ENCODE data around the gene OR2M2.

OR2M2 gene

GRCh38 chr1:248174521-248174920, at the start of gene OR2M2:
TSS of gene OR2M2 (plus strand) at chr1:248174821. CDS start at chr1:248179986, 5,165 bp downstream.
- Histone ChIP-seq H3K9ac (ENCODE audit: low read length) (no peak within 1 kb of the TSS), H3K36me3 (ENCODE audit: control insufficient read depth, insufficient read depth, low read length) (no peaks in the 10 kb centered on the region), H3K4me1 (ENCODE audit: control insufficient read depth, insufficient read depth, low read length) (no peaks in the 10 kb centered on the region), H3K9me3 (ENCODE audit: control insufficient read depth, low read length) (no peaks in the 10 kb centered on the region), H3K4me3 (ENCODE audit: low read length) (no peak within 1 kb of the TSS), H3K27me3 (ENCODE audit: control insufficient read depth, insufficient read depth, low read length) (no peaks in the 10 kb centered on the region)

GRCh38 chr1:248127653-248128052, 47.0 kb upstream of the OR2M2 start:
- H3K4me1 ChIP-seq (ENCODE audit: control insufficient read depth, insufficient read depth, low read length): no peaks in the 10 kb centered on the region
- H3K4me3 ChIP-seq (ENCODE audit: low read length): no peak overlapping the region
- no peaks in the 10 kb centered on the region for H3K27me3 ChIP-seq (ENCODE audit: control insufficient read depth, insufficient read depth, low read length)
- no peak overlapping the region for H3K9ac ChIP-seq (ENCODE audit: low read length)
- no peaks in the 10 kb centered on the region for H3K36me3 ChIP-seq (ENCODE audit: control insufficient read depth, insufficient read depth, low read length)
- no peaks in the 10 kb centered on the region for H3K9me3 ChIP-seq (ENCODE audit: control insufficient read depth, low read length)

DNA sequence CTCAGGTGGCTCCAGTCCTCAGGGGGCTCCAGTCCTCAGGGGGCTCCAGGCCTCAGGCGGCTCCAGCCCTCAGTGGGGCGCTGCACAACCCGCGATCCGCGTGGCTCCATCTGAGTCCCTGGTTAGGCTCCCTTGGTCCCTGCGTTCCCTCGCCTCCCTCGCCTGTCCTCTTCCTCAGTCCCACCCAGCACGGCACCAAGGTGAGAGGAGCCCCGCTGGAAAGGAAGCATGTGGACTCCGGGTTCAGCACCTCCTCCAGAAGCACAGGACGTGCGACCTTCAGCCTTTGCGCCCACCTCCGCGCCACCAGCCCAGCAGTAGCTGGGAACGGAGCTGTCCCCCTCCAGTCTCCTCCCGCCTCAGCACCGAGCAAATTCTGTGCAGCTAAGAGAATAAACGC, 37.8 kb upstream of the OR2M2 start:
- no peaks in the 10 kb centered on the region for H3K9me3 ChIP-seq (ENCODE audit: control insufficient read depth, low read length)
- no peak overlapping the region for H3K4me3 ChIP-seq (ENCODE audit: low read length)
- H3K36me3 ChIP-seq (ENCODE audit: control insufficient read depth, insufficient read depth, low read length): no peaks in the 10 kb centered on the region
- no peaks in the 10 kb centered on the region for H3K27me3 ChIP-seq (ENCODE audit: control insufficient read depth, insufficient read depth, low read length)
- H3K4me1 ChIP-seq (ENCODE audit: control insufficient read depth, insufficient read depth, low read length): no peaks in the 10 kb centered on the region
- no peak overlapping the region for H3K9ac ChIP-seq (ENCODE audit: low read length)

GRCh38 chr1:248140846-248141245, 33.8 kb upstream of the OR2M2 start:
- Histone ChIP-seq H3K36me3 (ENCODE audit: control insufficient read depth, insufficient read depth, low read length) (no peaks in the 10 kb centered on the region), H3K4me1 (ENCODE audit: control insufficient read depth, insufficient read depth, low read length) (no peaks in the 10 kb centered on the region), H3K9ac (ENCODE audit: low read length) (no peak overlapping the region), H3K9me3 (ENCODE audit: control insufficient read depth, low read length) (no peaks in the 10 kb centered on the region), H3K4me3 (ENCODE audit: low read length) (no peak overlapping the region), H3K27me3 (ENCODE audit: control insufficient read depth, insufficient read depth, low read length) (no peaks in the 10 kb centered on the region)

DNA sequence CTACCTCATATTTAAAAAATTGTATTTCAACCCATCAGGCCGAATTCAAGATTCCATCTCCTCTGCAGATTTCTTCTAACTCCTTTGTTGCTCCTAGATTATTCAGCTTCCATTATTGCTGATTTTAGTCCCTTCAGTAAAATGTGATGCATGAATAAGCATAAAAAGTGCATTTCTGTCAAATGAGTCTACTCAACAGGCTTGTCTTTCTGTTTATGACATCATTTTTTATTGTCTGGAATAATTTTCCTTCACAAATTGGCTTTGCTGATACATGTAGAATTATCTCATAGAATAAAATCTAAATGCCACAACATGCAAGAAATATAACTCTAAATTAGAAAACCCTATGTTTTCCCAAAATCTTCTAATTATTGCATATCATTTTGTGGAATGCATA, 31.3 kb upstream of the OR2M2 start:
- Histone ChIP-seq H3K9ac (ENCODE audit: low read length) (no peak overlapping the region), H3K36me3 (ENCODE audit: control insufficient read depth, insufficient read depth, low read length) (no peaks in the 10 kb centered on the region), H3K9me3 (ENCODE audit: control insufficient read depth, low read length) (no peaks in the 10 kb centered on the region), H3K27me3 (ENCODE audit: control insufficient read depth, insufficient read depth, low read length) (no peaks in the 10 kb centered on the region), H3K4me1 (ENCODE audit: control insufficient read depth, insufficient read depth, low read length) (no peaks in the 10 kb centered on the region), H3K4me3 (ENCODE audit: low read length) (no peak overlapping the region)

- Histone ChIP-seq H3K9me3 (ENCODE audit: control insufficient read depth, low read length) (no peaks in the 10 kb centered on the region), H3K27me3 (ENCODE audit: control insufficient read depth, insufficient read depth, low read length) (no peaks in the 10 kb centered on the region), H3K36me3 (ENCODE audit: control insufficient read depth, insufficient read depth, low read length) (no peaks in the 10 kb centered on the region), H3K4me1 (ENCODE audit: control insufficient read depth, insufficient read depth, low read length) (no peaks in the 10 kb centered on the region), H3K4me3 (ENCODE audit: low read length) (no peak within 1 kb of the TSS), H3K9ac (ENCODE audit: low read length) (no peak within 1 kb of the TSS)
Measured at GRCh38 chr1:248144513-248145198, 30.0 kb upstream of the OR2M2 start, which contains the start of gene OR2M5. TSS of gene OR2M5 (plus strand) at chr1:248145148. CDS start at chr1:248145148, 0 bp downstream.

DNA sequence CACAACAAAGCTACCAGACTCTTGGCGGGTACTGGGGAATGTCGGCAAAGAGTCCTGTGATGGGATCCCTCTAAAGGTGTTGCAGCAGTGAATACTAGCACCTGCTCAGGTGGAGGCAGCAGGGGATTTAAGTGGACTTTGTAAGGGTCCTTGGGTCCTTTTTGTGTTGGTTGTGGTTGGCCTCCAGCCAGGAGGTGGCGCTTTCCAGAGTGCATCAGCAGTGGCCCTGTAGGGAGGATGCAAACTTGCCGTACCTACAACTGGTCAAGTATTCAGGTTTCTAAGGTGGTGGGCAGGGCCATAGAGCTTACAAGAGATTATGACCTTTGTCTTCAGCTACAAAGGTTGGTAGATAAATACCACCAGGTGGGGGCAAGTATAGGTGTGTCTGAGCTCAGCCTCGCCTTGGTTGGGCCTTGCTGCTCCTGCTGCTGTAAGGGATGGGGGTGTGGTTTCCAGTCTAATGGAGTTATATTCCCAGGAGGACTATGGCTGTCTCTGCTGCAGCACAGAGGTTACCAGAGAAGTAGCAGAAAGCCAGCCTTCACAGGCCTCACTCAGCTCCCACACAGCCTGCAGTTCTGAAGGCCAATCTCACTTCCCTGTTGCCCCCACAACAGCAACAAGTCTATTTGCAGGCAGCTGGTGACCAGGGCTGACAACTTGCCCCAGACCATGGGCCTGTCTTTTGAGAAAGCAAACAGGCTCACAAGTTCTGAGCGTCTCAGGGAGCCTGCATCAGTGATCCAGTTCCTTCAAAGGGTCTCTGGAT, 22.4 kb upstream of the OR2M2 start:
- Histone ChIP-seq H3K27me3 (ENCODE audit: control insufficient read depth, insufficient read depth, low read length) (no peaks in the 10 kb centered on the region), H3K4me3 (ENCODE audit: low read length) (no peak overlapping the region), H3K36me3 (ENCODE audit: control insufficient read depth, insufficient read depth, low read length) (no peaks in the 10 kb centered on the region), H3K9ac (ENCODE audit: low read length) (no peak overlapping the region), H3K9me3 (ENCODE audit: control insufficient read depth, low read length) (no peaks in the 10 kb centered on the region), H3K4me1 (ENCODE audit: control insufficient read depth, insufficient read depth, low read length) (no peaks in the 10 kb centered on the region)

DNA sequence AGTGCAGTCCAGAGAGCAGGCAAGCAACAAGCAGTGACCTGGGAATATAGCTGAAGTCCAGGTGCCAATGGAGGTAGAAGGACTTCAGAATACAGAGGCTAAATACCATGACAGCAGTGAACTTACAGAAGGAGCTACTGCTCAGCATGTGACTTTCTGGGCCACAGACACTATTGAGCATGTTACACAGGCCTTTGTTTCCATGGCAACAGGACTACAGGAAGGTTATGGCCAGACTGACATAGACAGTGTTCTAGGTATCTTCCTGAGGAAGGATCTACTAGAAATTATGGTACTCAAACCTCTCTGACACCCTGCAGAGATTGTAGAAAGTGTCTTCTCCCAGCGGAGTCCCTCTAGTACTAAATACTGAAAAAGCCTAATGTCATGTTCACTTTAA, 18.7 kb upstream of the OR2M2 start:
- H3K9ac ChIP-seq (ENCODE audit: low read length): no peak overlapping the region
- H3K36me3 ChIP-seq (ENCODE audit: control insufficient read depth, insufficient read depth, low read length): no peaks in the 10 kb centered on the region
- no peaks in the 10 kb centered on the region for H3K27me3 ChIP-seq (ENCODE audit: control insufficient read depth, insufficient read depth, low read length)
- H3K4me1 ChIP-seq (ENCODE audit: control insufficient read depth, insufficient read depth, low read length): no peaks in the 10 kb centered on the region
- H3K9me3 ChIP-seq (ENCODE audit: control insufficient read depth, low read length): no peaks in the 10 kb centered on the region
- no peak overlapping the region for H3K4me3 ChIP-seq (ENCODE audit: low read length)

DNA sequence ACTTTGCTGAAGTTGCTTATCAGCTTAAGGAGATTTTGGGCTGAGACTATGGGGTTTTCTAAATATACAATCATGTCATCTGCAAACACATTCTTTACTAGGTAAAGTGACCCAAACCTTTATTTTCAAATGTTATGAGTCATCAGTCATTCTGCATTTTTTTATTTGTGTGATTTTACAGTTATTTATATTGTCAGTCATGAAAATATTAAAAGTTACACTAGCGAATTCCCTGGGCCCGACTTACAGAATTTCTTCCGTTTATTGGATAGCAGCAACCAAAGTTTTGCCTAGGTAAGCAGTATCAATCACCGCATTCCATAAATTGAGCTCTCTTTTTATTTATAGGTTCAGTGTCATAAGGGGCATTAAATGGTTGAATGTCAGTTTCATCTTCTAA, 15.9 kb upstream of the OR2M2 start:
- Histone ChIP-seq H3K27me3 (ENCODE audit: control insufficient read depth, insufficient read depth, low read length) (no peaks in the 10 kb centered on the region), H3K9ac (ENCODE audit: low read length) (no peak overlapping the region), H3K4me3 (ENCODE audit: low read length) (no peak overlapping the region), H3K9me3 (ENCODE audit: control insufficient read depth, low read length) (no peaks in the 10 kb centered on the region), H3K4me1 (ENCODE audit: control insufficient read depth, insufficient read depth, low read length) (no peaks in the 10 kb centered on the region), H3K36me3 (ENCODE audit: control insufficient read depth, insufficient read depth, low read length) (no peaks in the 10 kb centered on the region)

- Histone ChIP-seq H3K27me3 (ENCODE audit: control insufficient read depth, insufficient read depth, low read length) (no peaks in the 10 kb centered on the region), H3K9me3 (ENCODE audit: control insufficient read depth, low read length) (no peaks in the 10 kb centered on the region), H3K4me3 (ENCODE audit: low read length) (no peak overlapping the region), H3K36me3 (ENCODE audit: control insufficient read depth, insufficient read depth, low read length) (no peaks in the 10 kb centered on the region), H3K4me1 (ENCODE audit: control insufficient read depth, insufficient read depth, low read length) (no peaks in the 10 kb centered on the region), H3K9ac (ENCODE audit: low read length) (no peak overlapping the region)
Measured at GRCh38 chr1:248164031-248164430, 10.6 kb upstream of the OR2M2 start.

GRCh38 chr1:248165186-248165585, 9.4 kb upstream of the OR2M2 start:
- H3K27me3 ChIP-seq (ENCODE audit: control insufficient read depth, insufficient read depth, low read length): no peaks in the 10 kb centered on the region
- H3K36me3 ChIP-seq (ENCODE audit: control insufficient read depth, insufficient read depth, low read length): no peaks in the 10 kb centered on the region
- no peaks in the 10 kb centered on the region for H3K4me1 ChIP-seq (ENCODE audit: control insufficient read depth, insufficient read depth, low read length)
- H3K9ac ChIP-seq (ENCODE audit: low read length): no peak overlapping the region
- no peaks in the 10 kb centered on the region for H3K9me3 ChIP-seq (ENCODE audit: control insufficient read depth, low read length)
- H3K4me3 ChIP-seq (ENCODE audit: low read length): no peak overlapping the region

GRCh38 chr1:248183996-248184395, 9.4 kb downstream of the OR2M2 start:
- no peak overlapping the region for H3K4me3 ChIP-seq (ENCODE audit: low read length)
- no peaks in the 10 kb centered on the region for H3K27me3 ChIP-seq (ENCODE audit: control insufficient read depth, insufficient read depth, low read length)
- H3K36me3 ChIP-seq (ENCODE audit: control insufficient read depth, insufficient read depth, low read length): no peaks in the 10 kb centered on the region
- H3K4me1 ChIP-seq (ENCODE audit: control insufficient read depth, insufficient read depth, low read length): no peaks in the 10 kb centered on the region
- no peaks in the 10 kb centered on the region for H3K9me3 ChIP-seq (ENCODE audit: control insufficient read depth, low read length)
- H3K9ac ChIP-seq (ENCODE audit: low read length): no peak overlapping the region
